A549 (cell line): ENCODE data around the gene FIGLA.

ENCODE experiments used
- CHD2 ChIP-seq: fragments of 150-350 bp; IDR thresholded peaks from 2 replicates; pipeline ENCODE4 v1.6.1; 2014; ENCODE audit warnings: low read length; ENCODE audit not compliant: partially characterized antibody
- HOXB5 ChIP-seq: fragments of 250-450 bp; sonication (Bioruptor Pico); IDR thresholded peaks from 2 replicates; pipeline ENCODE4 v1.5.0; 2020; ENCODE audit warnings: mild to moderate bottlenecking, moderate library complexity
- JUNB ChIP-seq: fragments of >200 bp; sonication (Bioruptor Twin); formaldehyde crosslinking; IDR thresholded peaks from 2 replicates; pipeline ENCODE4 v1.6.1; 2016
- PHF8 ChIP-seq: fragments of 200-600 bp; sonication (generic); IDR thresholded peaks from 2 replicates; pipeline ENCODE4 v1.6.1; 2016; ENCODE audit warnings: low read depth, mild to moderate bottlenecking, antibody characterized with exemption, moderate library complexity, borderline replicate concordance
- POLR2A ChIP-seq: IDR thresholded peaks from 2 replicates; pipeline ENCODE4 v1.6.1; 2012; ENCODE audit warnings: mild to moderate bottlenecking, low read length
- RAD21 ChIP-seq, 2 experiments: fragments of >200 bp in 1 of 2; sonication (Bioruptor Twin) in 1 of 2; formaldehyde crosslinking in 1 of 2; IDR thresholded peaks in 1 of 2; conservative IDR thresholded peaks in 1 of 2; 2 replicates in 1 of 2; 3 replicates in 1 of 2; pipeline ENCODE4 v1.6.1; 2012 to 2018; ENCODE audit warnings: inconsistent platforms in 1 of 2
- RFX5 ChIP-seq: fragments of 450-650 bp; IDR thresholded peaks from 2 replicates; pipeline ENCODE4 v1.7.1; 2014; ENCODE audit warnings: antibody characterized with exemption, mild to moderate bottlenecking, moderate library complexity
- SMC3 ChIP-seq: fragments of >200 bp; sonication (Bioruptor Twin); formaldehyde crosslinking; IDR thresholded peaks from 3 replicates; pipeline ENCODE4 v1.6.1; 2018; ENCODE audit warnings: inconsistent platforms
- TF ChIP-seq, protein P1 (sequence below): fragments of >200 bp; sonication (Bioruptor Twin); formaldehyde crosslinking; IDR thresholded peaks from 3 replicates; pipeline ENCODE4 v1.5.1; 2016
- TF ChIP-seq, protein P2 (sequence below): fragments of 250-450 bp; sonication (Bioruptor Pico); IDR thresholded peaks from 2 replicates; pipeline ENCODE4 v1.5.0; 2020; ENCODE audit warnings: low read depth, mild to moderate bottlenecking, moderate library complexity

DNA sequence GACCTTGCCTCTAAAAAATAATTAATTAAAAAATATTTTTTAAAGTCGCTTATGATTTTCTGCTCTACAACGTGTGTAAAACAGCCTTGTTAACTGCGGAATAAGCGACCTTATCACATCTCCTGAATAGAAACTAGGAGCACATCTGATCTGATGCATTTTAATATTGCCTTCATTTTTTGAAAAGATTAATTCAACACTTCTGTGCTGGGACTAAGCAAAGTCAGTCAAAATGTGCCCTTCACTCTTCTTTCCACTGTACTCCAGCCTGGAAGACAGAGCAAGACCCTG, 17.3 kb upstream of the FIGLA start:
- no peak for TF ChIP-seq HOXB5 (CRISPR knock-in tag)
- TF ChIP-seq, protein P1, sequence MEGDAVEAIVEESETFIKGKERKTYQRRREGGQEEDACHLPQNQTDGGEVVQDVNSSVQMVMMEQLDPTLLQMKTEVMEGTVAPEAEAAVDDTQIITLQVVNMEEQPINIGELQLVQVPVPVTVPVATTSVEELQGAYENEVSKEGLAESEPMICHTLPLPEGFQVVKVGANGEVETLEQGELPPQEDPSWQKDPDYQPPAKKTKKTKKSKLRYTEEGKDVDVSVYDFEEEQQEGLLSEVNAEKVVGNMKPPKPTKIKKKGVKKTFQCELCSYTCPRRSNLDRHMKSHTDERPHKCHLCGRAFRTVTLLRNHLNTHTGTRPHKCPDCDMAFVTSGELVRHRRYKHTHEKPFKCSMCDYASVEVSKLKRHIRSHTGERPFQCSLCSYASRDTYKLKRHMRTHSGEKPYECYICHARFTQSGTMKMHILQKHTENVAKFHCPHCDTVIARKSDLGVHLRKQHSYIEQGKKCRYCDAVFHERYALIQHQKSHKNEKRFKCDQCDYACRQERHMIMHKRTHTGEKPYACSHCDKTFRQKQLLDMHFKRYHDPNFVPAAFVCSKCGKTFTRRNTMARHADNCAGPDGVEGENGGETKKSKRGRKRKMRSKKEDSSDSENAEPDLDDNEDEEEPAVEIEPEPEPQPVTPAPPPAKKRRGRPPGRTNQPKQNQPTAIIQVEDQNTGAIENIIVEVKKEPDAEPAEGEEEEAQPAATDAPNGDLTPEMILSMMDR: no peak
- TF ChIP-seq RFX5: no peak
- no peak for TF ChIP-seq CHD2
- no peak for TF ChIP-seq JUNB
- no peak for TF ChIP-seq POLR2A
- TF ChIP-seq SMC3: no peak
- TF ChIP-seq PHF8: no peak
- TF ChIP-seq, protein P2, sequence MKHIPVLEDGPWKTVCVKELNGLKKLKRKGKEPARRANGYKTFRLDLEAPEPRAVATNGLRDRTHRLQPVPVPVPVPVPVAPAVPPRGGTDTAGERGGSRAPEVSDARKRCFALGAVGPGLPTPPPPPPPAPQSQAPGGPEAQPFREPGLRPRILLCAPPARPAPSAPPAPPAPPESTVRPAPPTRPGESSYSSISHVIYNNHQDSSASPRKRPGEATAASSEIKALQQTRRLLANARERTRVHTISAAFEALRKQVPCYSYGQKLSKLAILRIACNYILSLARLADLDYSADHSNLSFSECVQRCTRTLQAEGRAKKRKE (CRISPR knock-in tag): no peak
- TF ChIP-seq RAD21 (conservative IDR thresholded peaks at IDR 0.05 in 1 of 2, IDR thresholded peaks at IDR 0.05 in 1 of 2): no peak
